ENCODE results near the gene NCAPH2.

NCAPH2 gene

GRCh38 chr22:50520826-50521453 lies 12.9 kb downstream of the NCAPH2 start:
- TF ChIP-seq, protein P1, sequence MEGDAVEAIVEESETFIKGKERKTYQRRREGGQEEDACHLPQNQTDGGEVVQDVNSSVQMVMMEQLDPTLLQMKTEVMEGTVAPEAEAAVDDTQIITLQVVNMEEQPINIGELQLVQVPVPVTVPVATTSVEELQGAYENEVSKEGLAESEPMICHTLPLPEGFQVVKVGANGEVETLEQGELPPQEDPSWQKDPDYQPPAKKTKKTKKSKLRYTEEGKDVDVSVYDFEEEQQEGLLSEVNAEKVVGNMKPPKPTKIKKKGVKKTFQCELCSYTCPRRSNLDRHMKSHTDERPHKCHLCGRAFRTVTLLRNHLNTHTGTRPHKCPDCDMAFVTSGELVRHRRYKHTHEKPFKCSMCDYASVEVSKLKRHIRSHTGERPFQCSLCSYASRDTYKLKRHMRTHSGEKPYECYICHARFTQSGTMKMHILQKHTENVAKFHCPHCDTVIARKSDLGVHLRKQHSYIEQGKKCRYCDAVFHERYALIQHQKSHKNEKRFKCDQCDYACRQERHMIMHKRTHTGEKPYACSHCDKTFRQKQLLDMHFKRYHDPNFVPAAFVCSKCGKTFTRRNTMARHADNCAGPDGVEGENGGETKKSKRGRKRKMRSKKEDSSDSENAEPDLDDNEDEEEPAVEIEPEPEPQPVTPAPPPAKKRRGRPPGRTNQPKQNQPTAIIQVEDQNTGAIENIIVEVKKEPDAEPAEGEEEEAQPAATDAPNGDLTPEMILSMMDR (IDR thresholded peaks at IDR 0.05): no peak
- H3K36me3 ChIP-seq: peaks cover 69% of the 10 kb centered on the region
- H3K4me3 ChIP-seq (ENCODE audit: low read depth in 1 of 2, low read length in 1 of 2): no peak overlapping the region

DNA sequence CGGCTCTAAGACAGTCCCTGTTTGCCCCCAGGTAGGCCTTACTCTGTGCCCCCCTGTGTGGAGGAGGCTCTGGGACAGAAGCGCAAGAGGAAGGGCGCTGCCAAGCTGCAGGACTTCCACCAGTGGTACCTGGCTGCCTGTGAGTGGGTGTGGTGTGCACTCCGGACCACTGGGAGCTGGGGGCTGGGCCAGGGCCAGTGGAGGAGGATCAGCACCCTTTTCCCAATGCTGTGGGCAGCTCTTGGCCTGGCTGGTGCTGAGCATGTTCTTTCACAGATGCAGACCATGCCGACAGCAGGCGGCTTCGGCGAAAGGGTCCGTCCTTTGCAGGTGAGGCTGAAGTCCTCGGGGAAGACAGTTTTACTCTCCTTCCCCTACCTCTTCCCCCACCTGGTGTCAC lies 13.7 kb downstream of the NCAPH2 start:
- Histone ChIP-seq H3K36me3 (peaks cover 63% of the 10 kb centered on the region), H3K9me3 (no peaks in the 10 kb centered on the region), H3K27me3 (no peaks in the 10 kb centered on the region), H3K4me3 (ENCODE audit: low read depth in 1 of 2, low read length in 1 of 2) (no peak overlapping the region), H3K4me1 (ENCODE audit: control insufficient read depth in 1 of 2, insufficient read depth in 1 of 2, low read depth in 1 of 2, low read length in 1 of 2) (peaks cover 19 to 21% of the 10 kb centered on the region in 2 experiments), H3K27ac (no peak overlapping the region)
- TF ChIP-seq, protein P1 (IDR thresholded peaks at IDR 0.05): no peak

More at GRCh38 chr22:50520826-50521453, 12.9 kb downstream of the NCAPH2 start:
- Histone ChIP-seq H3K27ac (no peak overlapping the region), H3K9me3 (no peaks in the 10 kb centered on the region), H3K27me3 (no peaks in the 10 kb centered on the region), H3K4me1 (ENCODE audit: control insufficient read depth in 1 of 2, insufficient read depth in 1 of 2, low read depth in 1 of 2, low read length in 1 of 2) (peaks cover 16 to 18% of the 10 kb centered on the region in 2 experiments)

DNA sequence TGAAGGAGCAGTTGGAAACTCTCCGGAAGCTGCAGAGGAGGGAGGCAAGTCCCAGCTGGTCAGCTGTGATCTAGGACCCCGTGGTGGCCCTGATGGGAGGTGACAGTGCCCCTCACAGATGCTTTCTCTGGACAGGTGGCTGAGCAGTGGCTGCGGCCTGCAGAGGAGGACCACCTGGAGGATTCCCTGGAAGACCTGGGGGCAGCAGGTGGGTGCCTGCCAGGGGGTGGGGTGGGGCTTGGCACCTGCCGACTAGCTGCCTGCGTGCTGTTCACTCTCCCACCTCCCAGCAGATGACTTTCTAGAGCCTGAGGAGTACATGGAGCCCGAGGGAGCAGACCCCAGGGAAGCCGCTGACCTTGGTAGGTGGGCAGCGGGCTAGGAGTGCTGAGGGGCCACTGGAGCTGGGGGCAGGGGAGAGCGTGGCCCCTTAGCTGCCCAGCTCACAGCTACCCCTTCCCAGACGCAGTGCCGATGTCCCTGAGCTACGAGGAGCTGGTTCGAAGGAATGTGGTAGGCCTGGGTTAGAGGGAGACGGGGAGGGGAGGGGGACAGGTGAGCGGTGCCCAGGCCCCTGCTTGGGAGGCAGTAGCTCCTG lies 14.3 kb downstream of the NCAPH2 start:
- no peak overlapping the region for H3K27ac ChIP-seq
- no peaks in the 10 kb centered on the region for H3K9me3 ChIP-seq
- H3K4me1 ChIP-seq (ENCODE audit: control insufficient read depth in 1 of 2, insufficient read depth in 1 of 2, low read depth in 1 of 2, low read length in 1 of 2): peaks cover 25 to 27% of the 10 kb centered on the region in 2 experiments
- no peaks in the 10 kb centered on the region for H3K27me3 ChIP-seq
- H3K36me3 ChIP-seq: peaks cover 58% of the 10 kb centered on the region
- H3K4me3 ChIP-seq (ENCODE audit: low read depth in 1 of 2, low read length in 1 of 2): no peak overlapping the region
- TF ChIP-seq, protein P1 (IDR thresholded peaks at IDR 0.05): no peak

GRCh38 chr22:50522806-50523438 lies 14.9 kb downstream of the NCAPH2 start:
- Histone ChIP-seq H3K27ac (no peak overlapping the region), H3K36me3 (peaks cover 53% of the 10 kb centered on the region), H3K27me3 (no peaks in the 10 kb centered on the region), H3K4me3 (ENCODE audit: low read depth in 1 of 2, low read length in 1 of 2) (no peak overlapping the region), H3K9me3 (no peaks in the 10 kb centered on the region), H3K4me1 (ENCODE audit: control insufficient read depth in 1 of 2, insufficient read depth in 1 of 2, low read depth in 1 of 2, low read length in 1 of 2) (peaks cover 31 to 33% of the 10 kb centered on the region in 2 experiments)
- TF ChIP-seq, protein P1 (IDR thresholded peaks at IDR 0.05): no peak

DNA sequence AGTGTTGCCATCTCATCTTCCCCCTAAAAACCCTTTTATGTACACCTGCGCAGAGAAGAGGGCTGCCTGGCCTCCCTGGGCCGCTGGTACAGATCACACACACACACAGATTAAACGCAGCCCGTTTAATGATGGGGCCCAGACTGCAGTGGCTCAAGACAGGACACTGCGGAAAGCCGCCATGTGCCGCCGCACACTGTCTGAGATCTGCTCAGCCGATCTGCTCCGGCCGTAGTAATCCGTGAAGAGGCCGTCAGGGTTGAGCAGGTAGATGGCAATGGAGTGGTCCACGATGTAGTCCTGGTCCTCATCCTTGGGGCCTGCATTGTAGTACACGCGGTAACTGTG lies 15.4 kb downstream of the NCAPH2 start:
- peaks cover 36 to 39% of the 10 kb centered on the region in 2 experiments for H3K4me1 ChIP-seq (ENCODE audit: control insufficient read depth in 1 of 2, insufficient read depth in 1 of 2, low read depth in 1 of 2, low read length in 1 of 2)
- no peaks in the 10 kb centered on the region for H3K9me3 ChIP-seq
- H3K27ac ChIP-seq: no peak overlapping the region
- no peaks in the 10 kb centered on the region for H3K27me3 ChIP-seq
- TF ChIP-seq, protein P1 (IDR thresholded peaks at IDR 0.05): no peak
- H3K36me3 ChIP-seq: peaks cover 53% of the 10 kb centered on the region
- no peak overlapping the region for H3K4me3 ChIP-seq (ENCODE audit: low read depth in 1 of 2, low read length in 1 of 2)
